Osteocyte (in vitro differentiated cells): Measurements from ENCODE around the gene SBSN. TPM values are rescaled to one million over a fixed set of nuclear protein-coding genes. Genes with fewer than 3 reads are reported as not detected.

Source experiments
- DNase-seq: peaks from one replicate; pipeline ENCODE4 v3.0.0; 2021; ENCODE audit warnings: mixed read lengths; ENCODE audit not compliant: unreplicated experiment; ENCODE audit errors: extremely low spot score
- H3K27ac Mint-ChIP-seq: one replicate; pipeline ENCODE4 v1.8.0; 2021; ENCODE audit warnings: mild to moderate bottlenecking, mixed read lengths; ENCODE audit not compliant: unreplicated experiment
- H3K27me3 Mint-ChIP-seq: one replicate; pipeline ENCODE4 v1.8.0; 2021; ENCODE audit warnings: mixed read lengths; ENCODE audit not compliant: unreplicated experiment
- H3K36me3 Mint-ChIP-seq: one replicate; pipeline ENCODE4 v1.8.0; 2021; ENCODE audit warnings: mixed read lengths; ENCODE audit not compliant: unreplicated experiment
- H3K4me1 Mint-ChIP-seq: one replicate; pipeline ENCODE4 v1.8.0; 2021; ENCODE audit warnings: mixed read lengths; ENCODE audit not compliant: unreplicated experiment
- H3K4me3 Mint-ChIP-seq: one replicate; pipeline ENCODE4 v1.8.0; 2021; ENCODE audit warnings: mild to moderate bottlenecking, moderate library complexity, mixed read lengths; ENCODE audit not compliant: unreplicated experiment
- H3K9me3 Mint-ChIP-seq: one replicate; pipeline ENCODE4 v1.8.0; 2021; ENCODE audit warnings: mixed read lengths; ENCODE audit not compliant: unreplicated experiment
- CTCF ChIP-seq: fragments of 200-600 bp; sonication (generic); IDR thresholded peaks from 2 replicates; pipeline ENCODE4 v1.5.0; 2021; ENCODE audit warnings: antibody characterized with exemption, mild to moderate bottlenecking, moderate library complexity
- total RNA-seq: library from RNA; stranded (reverse); gene quantifications from 2 replicates; pipeline ENCODE4 v1.2.1, GENCODE V29; 2021

Gene SBSN
- total RNA-seq, 1 donor from 2014 or later = not detected

DNA sequence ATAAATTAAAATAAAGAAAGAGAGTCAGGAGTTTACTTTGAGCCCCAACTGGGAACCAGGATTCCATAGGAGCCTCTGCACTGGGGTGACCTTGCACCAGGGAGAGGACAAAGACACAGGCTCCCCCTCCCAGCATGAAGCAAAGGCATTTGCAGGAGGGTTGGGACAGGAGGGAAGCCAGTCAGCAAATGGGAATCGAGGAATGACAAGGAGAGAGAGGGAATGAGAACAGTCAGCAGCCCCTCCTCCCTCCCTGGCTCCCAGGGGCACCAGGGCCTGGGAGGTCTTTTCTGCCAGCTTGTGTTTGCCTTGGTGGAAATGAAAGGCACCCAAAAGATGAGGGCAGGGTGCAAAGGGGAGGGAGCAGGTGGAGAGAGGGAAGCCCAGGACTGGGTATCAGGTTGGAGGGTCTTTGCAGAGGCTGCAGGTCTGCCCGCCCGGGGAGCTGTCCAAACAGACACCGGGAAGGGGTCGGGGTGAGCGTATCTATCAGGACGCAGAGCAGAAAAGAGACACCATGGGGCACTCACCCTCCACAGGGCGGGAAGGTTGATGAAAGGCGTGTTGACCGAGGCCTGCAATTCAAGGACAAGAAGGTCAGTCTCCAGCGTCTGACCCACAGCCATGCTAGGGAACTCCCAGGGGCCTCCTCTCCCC lies 3.8 kb downstream of the SBSN start:
- H3K4me1 Mint-ChIP-seq = peaks cover 2% of the 10 kb centered on the region
- DNase-seq = no peak
- H3K4me3 Mint-ChIP-seq = no peak overlapping the region

GRCh38 chr19:35522745-35523327 lies 5.3 kb downstream of the SBSN start:
- Mint-ChIP-seq H3K4me3 (no peak overlapping the region), H3K9me3 (no peaks in the 10 kb centered on the region), H3K27ac (no peak overlapping the region), H3K36me3 (no peaks in the 10 kb centered on the region), H3K27me3 (peaks cover 7% of the 10 kb centered on the region), H3K4me1 (peaks cover 8% of the 10 kb centered on the region)
- DNase-seq = no peak
- TF ChIP-seq CTCF = no peak

More for the DNA sequence above, 3.8 kb downstream of the SBSN start:
- no peak overlapping the region for H3K27ac Mint-ChIP-seq
- no peaks in the 10 kb centered on the region for H3K9me3 Mint-ChIP-seq
- TF ChIP-seq CTCF = no peak
- H3K27me3 Mint-ChIP-seq = peaks cover 7% of the 10 kb centered on the region
- H3K36me3 Mint-ChIP-seq = no peaks in the 10 kb centered on the region

DNA sequence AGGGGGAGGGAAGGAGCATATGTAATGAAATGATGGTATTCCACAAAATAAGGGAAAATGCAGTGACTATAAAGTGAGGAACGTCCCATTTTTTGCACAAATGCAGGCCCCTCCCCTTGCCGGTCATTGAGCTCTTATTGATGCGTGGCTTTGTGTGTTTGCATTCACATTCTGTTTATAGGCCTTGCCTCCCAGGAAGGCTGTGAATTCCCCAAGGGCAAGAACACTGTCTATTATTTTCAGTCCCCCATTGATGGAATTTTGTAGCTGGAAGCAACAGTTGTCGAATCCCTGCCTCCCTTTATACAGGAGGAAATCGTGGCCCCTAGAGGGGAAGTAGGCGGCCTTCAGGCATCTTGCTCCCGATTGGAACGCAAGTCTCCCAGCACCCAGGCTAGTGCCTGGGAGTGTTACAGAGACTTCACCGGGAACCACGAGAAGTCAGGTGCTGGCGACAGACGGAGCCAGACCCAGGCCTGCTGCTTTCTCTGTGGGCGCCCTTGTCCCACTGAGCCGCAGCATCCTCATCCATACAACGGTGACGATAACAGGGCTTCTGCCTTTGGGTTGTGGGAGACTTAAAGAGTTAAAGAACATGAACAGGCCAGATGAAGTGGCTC lies 6.9 kb downstream of the SBSN start:
- no peak for TF ChIP-seq CTCF
- H3K27ac Mint-ChIP-seq = no peak overlapping the region
- DNase-seq = no peak

GRCh38 chr19:35519291-35519690 lies 8.8 kb downstream of the SBSN start:
- H3K27me3 Mint-ChIP-seq = peaks cover 5% of the 10 kb centered on the region
- H3K9me3 Mint-ChIP-seq = no peaks in the 10 kb centered on the region
- H3K36me3 Mint-ChIP-seq = no peaks in the 10 kb centered on the region
- no peak overlapping the region for H3K4me3 Mint-ChIP-seq
- DNase-seq = no peak
- H3K4me1 Mint-ChIP-seq = peaks cover 10% of the 10 kb centered on the region
- no peak overlapping the region for H3K27ac Mint-ChIP-seq
- no peak for TF ChIP-seq CTCF

More for the DNA sequence above, 6.9 kb downstream of the SBSN start:
- Mint-ChIP-seq H3K4me1 (peaks cover 8% of the 10 kb centered on the region), H3K9me3 (no peaks in the 10 kb centered on the region), H3K36me3 (no peaks in the 10 kb centered on the region), H3K27me3 (peaks cover 7% of the 10 kb centered on the region), H3K4me3 (no peak overlapping the region)

DNA sequence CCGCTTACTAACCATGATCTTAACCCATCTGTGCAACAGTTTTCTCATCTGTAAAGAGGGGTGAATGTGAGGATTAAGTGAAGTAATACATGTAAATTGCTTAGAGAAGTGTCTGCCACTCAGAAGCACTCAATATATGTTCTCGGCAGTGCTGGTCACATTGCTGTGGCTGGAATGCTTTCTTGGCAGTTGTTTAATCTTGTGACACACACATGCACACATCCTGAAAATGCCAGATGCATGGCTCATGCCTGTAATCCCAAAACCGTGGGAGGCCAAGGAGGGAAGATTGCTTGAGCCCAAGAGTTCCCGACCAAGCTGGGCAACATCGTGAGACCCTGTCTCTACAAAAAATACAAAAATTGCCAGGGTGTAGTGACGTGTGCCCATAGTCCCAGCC lies 9.8 kb downstream of the SBSN start:
- Mint-ChIP-seq H3K4me1 (peaks cover 10% of the 10 kb centered on the region), H3K27me3 (peaks cover 6% of the 10 kb centered on the region), H3K27ac (peak overlapping the region; percentile 25), H3K36me3 (no peaks in the 10 kb centered on the region), H3K9me3 (no peaks in the 10 kb centered on the region), H3K4me3 (no peak overlapping the region)
- DNase-seq = no peak
- TF ChIP-seq CTCF = no peak
